ENCODE data around the gene OR10R2.

GRCh38 chr1:158509471-158510156 lies 37.6 kb downstream of the OR10R2 start:
- TF ChIP-seq CTCF (IDR thresholded peaks at IDR 0.05) (no peak), POLR2AphosphoS5 (IDR thresholded peaks at IDR 0.05) (no peak)
